ENCODE data around the gene SLC12A5.

SLC12A5 gene

DNA sequence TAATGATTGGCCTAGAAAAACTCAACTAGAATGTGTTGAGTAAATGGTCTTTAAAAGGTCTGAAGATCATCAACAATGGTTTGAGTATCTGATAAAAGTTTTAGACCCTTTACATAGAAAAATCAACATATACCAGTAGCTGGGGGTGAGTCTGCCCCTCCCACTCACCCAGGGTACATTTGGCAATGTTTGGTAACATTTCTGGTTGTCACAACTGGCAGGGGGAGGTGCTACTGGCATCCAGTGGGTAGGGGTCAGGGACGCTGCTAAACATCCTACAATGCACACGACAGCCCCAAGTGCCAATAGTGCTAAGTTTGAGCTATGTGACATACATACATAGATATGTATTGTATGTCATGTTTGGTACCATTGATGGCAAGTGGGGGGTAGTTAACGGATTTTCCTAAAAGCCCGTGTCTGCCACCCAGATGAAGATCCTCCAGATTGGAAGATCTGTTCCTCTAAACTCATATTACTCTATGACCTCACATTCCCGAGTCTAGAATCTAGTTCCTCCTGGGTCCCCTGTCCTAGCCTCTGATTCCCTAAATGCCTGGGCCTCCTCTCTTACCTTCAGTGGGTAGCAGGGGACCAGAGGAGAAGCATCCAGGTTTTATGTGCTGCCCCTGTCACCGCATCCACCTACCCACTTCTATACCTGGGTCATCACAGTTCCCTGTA lies 22.9 kb upstream of the SLC12A5 start:
- Histone ChIP-seq H3K27ac (ENCODE audit: insufficient read depth, low read length, poor library complexity, severe bottlenecking) (no peak overlapping the region), H3K27me3 (replicated peaks; ENCODE audit: control insufficient read depth, insufficient read depth, low read length, poor library complexity, severe bottlenecking) (peaks cover 10% of the 10 kb centered on the region), H3K4me1 (ENCODE audit: control insufficient read depth, insufficient read depth, low read length, poor library complexity, severe bottlenecking) (peaks cover 61% of the 10 kb centered on the region), H3K36me3 (ENCODE audit: control insufficient read depth, insufficient read depth, low read length) (no peaks in the 10 kb centered on the region), H3K4me3 (ENCODE audit: insufficient read depth, low read depth, low read length, poor library complexity, severe bottlenecking) (no peak overlapping the region), H3K9me3 (ENCODE audit: control insufficient read depth, low read length) (no peaks in the 10 kb centered on the region)
- no peak for DNase-seq

DNA sequence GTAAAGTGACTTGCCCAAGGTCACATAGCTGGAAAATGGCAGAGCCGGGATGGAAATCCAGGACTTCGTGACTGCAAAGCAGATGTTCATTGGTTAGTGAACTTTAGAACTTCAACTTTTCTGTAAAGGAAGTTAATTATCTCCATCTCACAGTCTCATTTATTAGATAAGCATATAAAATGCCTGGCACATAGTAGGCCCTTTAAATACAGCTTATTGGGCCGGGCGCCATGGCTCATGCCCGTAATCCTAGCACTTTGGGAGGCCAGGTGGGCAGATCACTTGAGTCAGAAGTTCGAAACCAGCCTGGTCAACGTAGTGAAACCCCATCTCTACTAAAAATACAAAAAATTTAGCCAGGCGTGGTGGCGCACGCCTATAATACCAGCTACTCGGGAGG lies 22.1 kb upstream of the SLC12A5 start:
- Histone ChIP-seq H3K27me3 (replicated peaks; ENCODE audit: control insufficient read depth, insufficient read depth, low read length, poor library complexity, severe bottlenecking) (peaks cover 18% of the 10 kb centered on the region), H3K9me3 (ENCODE audit: control insufficient read depth, low read length) (no peaks in the 10 kb centered on the region), H3K4me1 (ENCODE audit: control insufficient read depth, insufficient read depth, low read length, poor library complexity, severe bottlenecking) (peaks cover 61% of the 10 kb centered on the region), H3K27ac (ENCODE audit: insufficient read depth, low read length, poor library complexity, severe bottlenecking) (no peak overlapping the region), H3K4me3 (ENCODE audit: insufficient read depth, low read depth, low read length, poor library complexity, severe bottlenecking) (no peak overlapping the region), H3K36me3 (ENCODE audit: control insufficient read depth, insufficient read depth, low read length) (no peaks in the 10 kb centered on the region)
- no peak for DNase-seq

DNA sequence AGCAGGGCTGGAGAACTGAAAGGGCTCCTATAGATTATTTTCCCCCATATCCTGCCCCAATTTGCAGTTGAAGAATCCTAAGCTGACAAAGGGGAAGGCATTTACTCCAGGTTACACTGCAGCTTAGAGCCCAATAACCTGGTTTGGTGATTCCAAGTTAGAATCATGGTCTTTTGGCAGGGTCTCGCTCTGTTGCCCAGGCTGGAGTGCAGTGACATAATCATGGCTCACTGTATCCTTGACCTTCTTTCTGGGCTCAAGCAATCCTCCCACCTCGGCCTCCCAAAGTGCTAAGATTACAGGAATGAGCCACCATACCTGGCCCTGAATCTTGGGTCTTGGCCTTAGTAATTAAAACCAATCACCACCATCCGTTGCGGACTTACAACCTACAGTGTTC lies 21.3 kb upstream of the SLC12A5 start:
- no peaks in the 10 kb centered on the region for H3K36me3 ChIP-seq (ENCODE audit: control insufficient read depth, insufficient read depth, low read length)
- H3K9me3 ChIP-seq (ENCODE audit: control insufficient read depth, low read length) = no peaks in the 10 kb centered on the region
- H3K27me3 ChIP-seq (replicated peaks; ENCODE audit: control insufficient read depth, insufficient read depth, low read length, poor library complexity, severe bottlenecking) = peaks cover 24% of the 10 kb centered on the region
- H3K4me3 ChIP-seq (ENCODE audit: insufficient read depth, low read depth, low read length, poor library complexity, severe bottlenecking) = no peak overlapping the region
- no peak overlapping the region for H3K27ac ChIP-seq (ENCODE audit: insufficient read depth, low read length, poor library complexity, severe bottlenecking)
- no peak for DNase-seq
- peaks cover 66% of the 10 kb centered on the region for H3K4me1 ChIP-seq (ENCODE audit: control insufficient read depth, insufficient read depth, low read length, poor library complexity, severe bottlenecking)

DNA sequence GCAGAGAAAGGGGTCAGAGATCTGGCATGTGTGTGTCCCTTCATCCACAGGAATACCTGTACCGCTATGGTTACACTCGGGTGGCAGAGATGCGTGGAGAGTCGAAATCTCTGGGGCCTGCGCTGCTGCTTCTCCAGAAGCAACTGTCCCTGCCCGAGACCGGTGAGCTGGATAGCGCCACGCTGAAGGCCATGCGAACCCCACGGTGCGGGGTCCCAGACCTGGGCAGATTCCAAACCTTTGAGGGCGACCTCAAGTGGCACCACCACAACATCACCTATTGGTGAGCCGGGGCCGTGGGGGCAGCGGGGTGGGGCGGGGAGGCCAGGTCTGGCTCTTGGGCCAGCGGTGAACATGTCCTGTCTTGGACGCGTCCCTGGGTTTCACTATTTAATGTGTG lies 19.2 kb upstream of the SLC12A5 start:
- peaks cover 66% of the 10 kb centered on the region for H3K4me1 ChIP-seq (ENCODE audit: control insufficient read depth, insufficient read depth, low read length, poor library complexity, severe bottlenecking)
- H3K27me3 ChIP-seq (replicated peaks; ENCODE audit: control insufficient read depth, insufficient read depth, low read length, poor library complexity, severe bottlenecking) = peaks cover 33% of the 10 kb centered on the region

DNA sequence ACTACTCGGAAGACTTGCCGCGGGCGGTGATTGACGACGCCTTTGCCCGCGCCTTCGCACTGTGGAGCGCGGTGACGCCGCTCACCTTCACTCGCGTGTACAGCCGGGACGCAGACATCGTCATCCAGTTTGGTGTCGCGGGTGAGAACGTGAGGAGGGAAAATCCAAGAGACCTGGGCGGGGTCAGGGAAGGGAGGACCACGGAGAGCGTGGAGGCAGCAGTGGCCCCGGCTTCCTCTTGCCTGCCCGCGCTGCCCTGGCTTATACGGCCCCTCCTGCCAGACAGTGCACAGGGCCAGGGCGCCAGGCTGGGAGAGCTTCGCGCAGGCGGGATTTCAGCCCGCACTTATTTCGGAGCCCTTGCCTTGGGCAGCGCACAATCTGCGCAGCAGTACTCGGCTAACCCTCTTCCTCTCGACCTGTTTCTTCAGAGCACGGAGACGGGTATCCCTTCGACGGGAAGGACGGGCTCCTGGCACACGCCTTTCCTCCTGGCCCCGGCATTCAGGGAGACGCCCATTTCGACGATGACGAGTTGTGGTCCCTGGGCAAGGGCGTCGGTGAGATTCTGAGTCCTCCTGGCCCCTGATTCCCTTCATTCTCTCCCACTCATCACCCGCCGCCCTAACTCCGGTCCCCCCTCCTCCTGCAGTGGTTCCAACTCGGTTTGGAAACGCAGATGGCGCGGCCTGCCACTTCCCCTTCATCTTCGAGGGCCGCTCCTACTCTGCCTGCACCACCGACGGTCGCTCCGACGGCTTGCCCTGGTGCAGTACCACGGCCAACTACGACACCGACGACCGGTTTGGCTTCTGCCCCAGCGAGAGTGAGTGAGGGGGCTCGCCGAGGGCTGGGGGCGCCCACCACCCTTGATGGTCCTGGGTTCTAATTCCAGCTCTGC lies 18.3 kb upstream of the SLC12A5 start:
- H3K4me3 ChIP-seq (ENCODE audit: insufficient read depth, low read depth, low read length, poor library complexity, severe bottlenecking) = peak overlapping the region; percentile 30
- no peaks in the 10 kb centered on the region for H3K36me3 ChIP-seq (ENCODE audit: control insufficient read depth, insufficient read depth, low read length)
- H3K4me1 ChIP-seq (ENCODE audit: control insufficient read depth, insufficient read depth, low read length, poor library complexity, severe bottlenecking) = peaks cover 57% of the 10 kb centered on the region
- H3K27ac ChIP-seq (ENCODE audit: insufficient read depth, low read length, poor library complexity, severe bottlenecking) = no peak overlapping the region
- DNase-seq = peak; percentile 50 to 53 (median 51)
- H3K27me3 ChIP-seq (replicated peaks; ENCODE audit: control insufficient read depth, insufficient read depth, low read length, poor library complexity, severe bottlenecking) = peaks cover 33% of the 10 kb centered on the region
- H3K9me3 ChIP-seq (ENCODE audit: control insufficient read depth, low read length) = no peaks in the 10 kb centered on the region

More for the DNA sequence above, 19.2 kb upstream of the SLC12A5 start:
- no peaks in the 10 kb centered on the region for H3K36me3 ChIP-seq (ENCODE audit: control insufficient read depth, insufficient read depth, low read length)
- no peak overlapping the region for H3K27ac ChIP-seq (ENCODE audit: insufficient read depth, low read length, poor library complexity, severe bottlenecking)
- no peak overlapping the region for H3K4me3 ChIP-seq (ENCODE audit: insufficient read depth, low read depth, low read length, poor library complexity, severe bottlenecking)
- no peak for DNase-seq
- H3K9me3 ChIP-seq (ENCODE audit: control insufficient read depth, low read length) = no peaks in the 10 kb centered on the region

DNA sequence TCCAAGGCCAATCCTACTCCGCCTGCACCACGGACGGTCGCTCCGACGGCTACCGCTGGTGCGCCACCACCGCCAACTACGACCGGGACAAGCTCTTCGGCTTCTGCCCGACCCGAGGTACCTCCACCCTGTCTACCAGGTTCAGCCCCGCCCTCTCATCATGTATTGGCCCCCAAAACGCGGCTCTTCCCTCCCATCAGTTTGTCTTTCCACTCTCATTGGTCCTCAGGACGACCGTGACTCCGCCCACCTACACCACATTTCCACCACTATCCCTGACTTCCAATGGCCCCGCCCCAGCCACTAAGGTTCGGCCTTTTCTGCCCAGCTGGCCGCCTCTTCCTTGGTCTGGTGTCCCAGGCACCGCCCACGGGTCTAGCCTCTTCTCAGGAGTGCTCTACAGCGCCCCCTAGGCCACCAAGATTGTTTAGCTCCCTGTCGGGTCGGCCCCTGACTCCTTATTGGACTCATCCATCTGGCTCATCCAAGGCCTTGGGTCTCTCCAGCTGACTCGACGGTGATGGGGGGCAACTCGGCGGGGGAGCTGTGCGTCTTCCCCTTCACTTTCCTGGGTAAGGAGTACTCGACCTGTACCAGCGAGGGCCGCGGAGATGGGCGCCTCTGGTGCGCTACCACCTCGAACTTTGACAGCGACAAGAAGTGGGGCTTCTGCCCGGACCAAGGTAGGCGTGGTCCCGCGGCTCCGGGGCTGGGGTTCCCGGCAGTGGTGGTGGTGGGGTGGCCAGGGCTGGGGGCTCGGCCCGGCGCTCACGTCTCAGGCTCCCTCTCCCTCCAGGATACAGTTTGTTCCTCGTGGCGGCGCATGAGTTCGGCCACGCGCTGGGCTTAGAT lies 17.2 kb upstream of the SLC12A5 start:
- peaks cover 54% of the 10 kb centered on the region for H3K4me1 ChIP-seq (ENCODE audit: control insufficient read depth, insufficient read depth, low read length, poor library complexity, severe bottlenecking)
- peaks cover 33% of the 10 kb centered on the region for H3K27me3 ChIP-seq (replicated peaks; ENCODE audit: control insufficient read depth, insufficient read depth, low read length, poor library complexity, severe bottlenecking)
- DNase-seq = no peak
- H3K27ac ChIP-seq (ENCODE audit: insufficient read depth, low read length, poor library complexity, severe bottlenecking) = no peak overlapping the region
- no peak overlapping the region for H3K4me3 ChIP-seq (ENCODE audit: insufficient read depth, low read depth, low read length, poor library complexity, severe bottlenecking)
- H3K9me3 ChIP-seq (ENCODE audit: control insufficient read depth, low read length) = no peaks in the 10 kb centered on the region
- H3K36me3 ChIP-seq (ENCODE audit: control insufficient read depth, insufficient read depth, low read length) = no peaks in the 10 kb centered on the region

DNA sequence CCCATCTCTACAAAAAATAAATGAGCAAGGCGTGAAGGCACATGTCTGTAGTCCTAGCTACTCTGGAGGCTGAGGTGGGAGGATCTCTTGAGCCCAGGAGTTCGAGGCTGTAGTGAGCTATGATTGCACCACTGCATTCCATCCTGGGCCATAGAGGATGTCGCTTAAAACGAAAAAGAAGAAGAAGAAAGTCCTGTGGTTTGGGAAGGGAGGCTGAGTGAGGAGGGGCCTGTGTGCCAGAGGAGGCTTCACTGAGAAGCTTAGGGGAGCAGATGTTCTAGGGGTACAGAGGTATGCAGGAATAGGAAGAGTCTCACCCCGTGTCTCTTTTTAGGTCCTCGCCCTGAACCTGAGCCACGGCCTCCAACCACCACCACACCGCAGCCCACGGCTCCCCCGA lies 16.1 kb upstream of the SLC12A5 start:
- no peaks in the 10 kb centered on the region for H3K9me3 ChIP-seq (ENCODE audit: control insufficient read depth, low read length)
- H3K27ac ChIP-seq (ENCODE audit: insufficient read depth, low read length, poor library complexity, severe bottlenecking) = no peak overlapping the region
- H3K36me3 ChIP-seq (ENCODE audit: control insufficient read depth, insufficient read depth, low read length) = no peaks in the 10 kb centered on the region
- H3K27me3 ChIP-seq (replicated peaks; ENCODE audit: control insufficient read depth, insufficient read depth, low read length, poor library complexity, severe bottlenecking) = peaks cover 33% of the 10 kb centered on the region
- DNase-seq = no peak
- H3K4me3 ChIP-seq (ENCODE audit: insufficient read depth, low read depth, low read length, poor library complexity, severe bottlenecking) = no peak overlapping the region
- peaks cover 53% of the 10 kb centered on the region for H3K4me1 ChIP-seq (ENCODE audit: control insufficient read depth, insufficient read depth, low read length, poor library complexity, severe bottlenecking)

DNA sequence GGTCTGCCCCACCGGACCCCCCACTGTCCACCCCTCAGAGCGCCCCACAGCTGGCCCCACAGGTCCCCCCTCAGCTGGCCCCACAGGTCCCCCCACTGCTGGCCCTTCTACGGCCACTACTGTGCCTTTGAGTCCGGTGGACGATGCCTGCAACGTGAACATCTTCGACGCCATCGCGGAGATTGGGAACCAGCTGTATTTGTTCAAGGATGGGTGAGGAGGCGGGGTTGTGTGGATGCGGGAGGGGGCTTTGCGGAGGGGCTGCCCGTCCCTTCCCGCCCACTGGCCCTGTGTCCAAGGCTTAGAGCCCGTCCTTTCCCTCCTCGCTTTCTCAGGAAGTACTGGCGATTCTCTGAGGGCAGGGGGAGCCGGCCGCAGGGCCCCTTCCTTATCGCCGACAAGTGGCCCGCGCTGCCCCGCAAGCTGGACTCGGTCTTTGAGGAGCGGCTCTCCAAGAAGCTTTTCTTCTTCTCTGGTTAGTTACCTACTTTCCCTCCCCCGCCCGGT lies 15.6 kb upstream of the SLC12A5 start:
- Histone ChIP-seq H3K27me3 (replicated peaks; ENCODE audit: control insufficient read depth, insufficient read depth, low read length, poor library complexity, severe bottlenecking) (peaks cover 33% of the 10 kb centered on the region), H3K4me3 (ENCODE audit: insufficient read depth, low read depth, low read length, poor library complexity, severe bottlenecking) (no peak overlapping the region), H3K36me3 (ENCODE audit: control insufficient read depth, insufficient read depth, low read length) (no peaks in the 10 kb centered on the region), H3K9me3 (ENCODE audit: control insufficient read depth, low read length) (no peaks in the 10 kb centered on the region), H3K27ac (ENCODE audit: insufficient read depth, low read length, poor library complexity, severe bottlenecking) (no peak overlapping the region), H3K4me1 (ENCODE audit: control insufficient read depth, insufficient read depth, low read length, poor library complexity, severe bottlenecking) (peaks cover 48% of the 10 kb centered on the region)
- DNase-seq = no peak

DNA sequence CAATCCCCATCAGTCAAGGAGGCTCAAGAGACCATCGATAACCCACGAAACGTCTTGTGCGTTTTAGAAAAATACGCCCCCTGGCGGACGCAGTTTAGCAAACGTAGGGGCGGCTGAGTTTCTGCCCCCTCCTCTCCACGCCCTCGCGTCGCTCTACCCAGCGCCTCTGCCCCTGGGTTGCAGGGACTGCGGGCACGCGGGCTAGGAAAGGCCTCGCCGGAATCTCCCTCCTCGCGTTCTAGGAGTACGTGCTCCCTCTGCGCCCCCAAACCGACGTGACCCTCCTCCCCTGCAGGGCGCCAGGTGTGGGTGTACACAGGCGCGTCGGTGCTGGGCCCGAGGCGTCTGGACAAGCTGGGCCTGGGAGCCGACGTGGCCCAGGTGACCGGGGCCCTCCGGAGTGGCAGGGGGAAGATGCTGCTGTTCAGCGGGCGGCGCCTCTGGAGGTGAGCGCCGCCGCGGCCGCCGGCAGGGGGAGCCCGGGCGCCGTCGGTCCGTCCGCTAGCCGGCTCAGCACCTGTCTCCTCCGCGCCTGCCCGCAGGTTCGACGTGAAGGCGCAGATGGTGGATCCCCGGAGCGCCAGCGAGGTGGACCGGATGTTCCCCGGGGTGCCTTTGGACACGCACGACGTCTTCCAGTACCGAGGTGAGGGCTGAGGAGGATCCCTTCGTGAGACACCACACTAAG lies 15.0 kb upstream of the SLC12A5 start:
- Histone ChIP-seq H3K4me1 (ENCODE audit: control insufficient read depth, insufficient read depth, low read length, poor library complexity, severe bottlenecking) (peaks cover 42% of the 10 kb centered on the region), H3K4me3 (ENCODE audit: insufficient read depth, low read depth, low read length, poor library complexity, severe bottlenecking) (no peak overlapping the region), H3K27ac (ENCODE audit: insufficient read depth, low read length, poor library complexity, severe bottlenecking) (no peak overlapping the region), H3K9me3 (ENCODE audit: control insufficient read depth, low read length) (no peaks in the 10 kb centered on the region), H3K27me3 (replicated peaks; ENCODE audit: control insufficient read depth, insufficient read depth, low read length, poor library complexity, severe bottlenecking) (peaks cover 33% of the 10 kb centered on the region), H3K36me3 (ENCODE audit: control insufficient read depth, insufficient read depth, low read length) (no peaks in the 10 kb centered on the region)
- peak; percentile 40 to 50 (median 46) for DNase-seq

All from effector memory CD4-positive, alpha-beta T cell (primary cell).